WTC11 (cell line): Measurements from ENCODE around the gene PTGES2. TPM values are rescaled to one million over a fixed set of nuclear protein-coding genes. Genes with fewer than 3 reads are reported as not detected.

Experiments
- ATAC-seq: fragments of 200-7000 bp; cut with Tn5 transposase; 2 replicates; pipeline ENCODE4 v1.10.0; 2021; ENCODE audit warnings: mild to moderate bottlenecking, moderate library complexity
- CTCF ChIA-PET: fragments of 300-600 bp; sonication (Branson Sonifier 250); formaldehyde crosslinking; loops from one replicate; lab custom pipeline; 2021; ENCODE audit warnings: antibody characterized with exemption; lab: Charles Lee
- POLR2A ChIA-PET: fragments of 350-600 bp; sonication (Branson Sonifier 250); formaldehyde crosslinking; loops from one replicate; lab custom pipeline; 2021; ENCODE audit warnings: antibody characterized with exemption; lab: Charles Lee
- DNase-seq: peaks from one replicate; pipeline ENCODE4 v3.0.0; 2021; ENCODE audit warnings: low spot score
- H3K27ac Mint-ChIP-seq: 2 replicates; pipeline ENCODE4 v1.8.0; 2021; ENCODE audit warnings: mixed read lengths
- H3K27me3 Mint-ChIP-seq: 2 replicates; pipeline ENCODE4 v1.8.0; 2021; ENCODE audit warnings: low read depth, mild to moderate bottlenecking, moderate library complexity, mixed read lengths
- H3K36me3 Mint-ChIP-seq: 2 replicates; pipeline ENCODE4 v1.8.0; 2021; ENCODE audit warnings: mixed read lengths
- H3K4me1 Mint-ChIP-seq: 2 replicates; pipeline ENCODE4 v1.8.0; 2022; ENCODE audit warnings: mixed read lengths
- H3K4me3 Mint-ChIP-seq: 2 replicates; pipeline ENCODE4 v1.8.0; 2021; ENCODE audit warnings: mild to moderate bottlenecking, moderate library complexity, mixed read lengths
- H3K9me3 Mint-ChIP-seq: 2 replicates; pipeline ENCODE4 v1.8.0; 2021; ENCODE audit warnings: mixed read lengths
- CBFB ChIP-seq: sonication (generic); formaldehyde crosslinking; IDR thresholded peaks from 2 replicates; pipeline ENCODE4 v1.8.1; 2022; ENCODE audit warnings: mild to moderate bottlenecking, low read depth, missing genetic modification reagents
- GTF2I ChIP-seq: fragments of 250-450 bp; sonication (Bioruptor Pico); conservative IDR thresholded peaks from 2 replicates; pipeline ENCODE4 v1.4.0; 2021; ENCODE audit warnings: mild to moderate bottlenecking
- HMGA2 ChIP-seq: fragments of 250-450 bp; sonication (Bioruptor Pico); IDR thresholded peaks from 2 replicates; pipeline ENCODE4 v1.4.0; 2021; ENCODE audit warnings: mild to moderate bottlenecking, moderate library complexity
- KAT7 ChIP-seq: sonication (generic); formaldehyde crosslinking; IDR thresholded peaks from 2 replicates; pipeline ENCODE4 v1.8.1; 2023; ENCODE audit warnings: missing genetic modification reagents, mild to moderate bottlenecking, borderline replicate concordance
- NR2C2 ChIP-seq: sonication (generic); formaldehyde crosslinking; IDR thresholded peaks from 2 replicates; pipeline ENCODE4 v1.8.0; 2022; ENCODE audit warnings: mild to moderate bottlenecking, missing genetic modification reagents
- PRRX2 ChIP-seq: fragments of 250-450 bp; sonication (Bioruptor Pico); IDR thresholded peaks from 2 replicates; pipeline ENCODE4 v1.8.0; 2021; ENCODE audit warnings: mild to moderate bottlenecking
- SMAD4 ChIP-seq: sonication (generic); formaldehyde crosslinking; IDR thresholded peaks from 2 replicates; pipeline ENCODE4 v1.8.0; 2022; ENCODE audit warnings: mild to moderate bottlenecking, missing genetic modification reagents
- SOX15 ChIP-seq: fragments of 250-450 bp; sonication (Bioruptor Pico); IDR thresholded peaks from 2 replicates; pipeline ENCODE4 v1.9.0; 2021; ENCODE audit warnings: mild to moderate bottlenecking
- ZNF219 ChIP-seq: sonication (generic); formaldehyde crosslinking; IDR thresholded peaks from 2 replicates; pipeline ENCODE4 v1.8.0; 2023; ENCODE audit warnings: missing genetic modification reagents, mild to moderate bottlenecking, borderline replicate concordance
- ZNF416 ChIP-seq: fragments of 250-450 bp; sonication (Bioruptor Pico); IDR thresholded peaks from 2 replicates; pipeline ENCODE4 v1.9.0; 2021; ENCODE audit warnings: mild to moderate bottlenecking, inconsistent platforms
- ZNF671 ChIP-seq: fragments of 250-450 bp; sonication (Bioruptor Pico); IDR thresholded peaks from 2 replicates; pipeline ENCODE4 v1.8.0; 2021; ENCODE audit warnings: mild to moderate bottlenecking
- total RNA-seq: library from RNA; stranded (reverse); gene quantifications from 3 replicates; pipeline ENCODE4 v1.2.3, GENCODE V29; 2021
- TF ChIP-seq, protein P1 (sequence below): fragments of 200-600 bp; IDR thresholded peaks from 2 replicates; pipeline ENCODE4 v1.8.0; 2022; ENCODE audit warnings: antibody characterized with exemption
- TF ChIP-seq, protein P2 (sequence below): fragments of 250-450 bp; sonication (Bioruptor Pico); IDR thresholded peaks from 2 replicates; pipeline ENCODE4 v2.1.2; 2022; ENCODE audit warnings: mild to moderate bottlenecking, moderate library complexity
- TF ChIP-seq, protein P3 (sequence below): sonication (generic); formaldehyde crosslinking; IDR thresholded peaks from 2 replicates; pipeline ENCODE4 v1.8.1; 2023; ENCODE audit warnings: mild to moderate bottlenecking, missing genetic modification reagents
- TF ChIP-seq, protein P4 (sequence below): sonication (generic); formaldehyde crosslinking; IDR thresholded peaks from 2 replicates; pipeline ENCODE4 v1.8.1; 2022; ENCODE audit warnings: mild to moderate bottlenecking, missing genetic modification reagents, moderate library complexity, borderline replicate concordance
- TF ChIP-seq, protein P5 (sequence below): sonication (generic); formaldehyde crosslinking; IDR thresholded peaks from 2 replicates; pipeline ENCODE4 v1.8.0; 2023; ENCODE audit warnings: mild to moderate bottlenecking, missing genetic modification reagents

PTGES2 gene
- total RNA-seq, 1 experiment from 2014 or later = 118 TPM

DNA sequence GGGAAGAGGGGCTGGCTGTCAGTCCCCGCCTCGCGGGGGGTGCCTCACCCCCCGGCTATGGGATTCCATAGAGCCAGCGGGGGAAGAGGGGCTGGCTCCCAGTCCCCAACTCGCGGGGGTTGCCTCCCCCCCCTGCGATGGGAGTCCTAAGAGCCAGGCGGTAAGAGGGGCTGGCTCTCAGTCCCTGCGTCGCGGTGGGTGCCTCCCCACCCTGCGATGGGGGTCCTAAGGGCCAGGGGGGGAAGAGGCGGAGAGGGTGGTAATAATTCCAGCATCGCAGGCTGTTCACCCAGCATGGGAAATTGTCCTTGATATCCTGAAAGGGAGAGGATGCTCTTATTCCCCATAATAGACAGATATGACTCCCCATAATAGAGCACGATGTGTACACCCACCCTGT lies 12.1 kb upstream of the PTGES2 start:
- no peak for DNase-seq
- CTCF ChIA-PET = no interaction called here

DNA sequence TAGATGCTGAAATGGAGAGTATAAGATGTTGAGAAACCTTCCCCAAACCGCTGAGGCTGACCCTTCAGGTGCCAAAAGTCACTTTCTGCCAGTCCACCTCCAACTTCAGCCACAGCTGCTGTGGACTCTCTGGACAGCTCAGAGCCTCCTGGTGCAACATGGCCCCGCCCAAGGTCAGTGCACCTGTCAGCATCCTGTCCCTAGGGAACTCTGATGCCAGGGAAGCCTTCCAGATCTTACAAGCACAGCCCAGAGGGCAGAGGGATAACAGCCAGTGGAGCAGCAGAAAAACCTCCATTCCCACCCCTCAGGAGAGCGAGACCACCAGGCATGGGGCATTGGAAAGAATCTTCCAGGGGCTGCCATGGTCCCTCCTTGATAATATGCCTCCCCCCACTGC lies 10.5 kb upstream of the PTGES2 start:
- H3K9me3 Mint-ChIP-seq = peaks cover 9% of the 10 kb centered on the region; the same call in 1 of the 2 replicates
- TF ChIP-seq KAT7 (CRISPR knock-in tag) (no peak), HMGA2 (CRISPR knock-in tag) (no peak), ZNF219 (CRISPR knock-in tag) (no peak), ZNF416 (CRISPR knock-in tag) (no peak), SOX15 (no peak), PRRX2 (no peak), ZNF671 (CRISPR knock-in tag) (no peak), GTF2I (no peak), SMAD4 (CRISPR knock-in tag) (no peak), CBFB (no peak)
- TF ChIP-seq, protein P1, sequence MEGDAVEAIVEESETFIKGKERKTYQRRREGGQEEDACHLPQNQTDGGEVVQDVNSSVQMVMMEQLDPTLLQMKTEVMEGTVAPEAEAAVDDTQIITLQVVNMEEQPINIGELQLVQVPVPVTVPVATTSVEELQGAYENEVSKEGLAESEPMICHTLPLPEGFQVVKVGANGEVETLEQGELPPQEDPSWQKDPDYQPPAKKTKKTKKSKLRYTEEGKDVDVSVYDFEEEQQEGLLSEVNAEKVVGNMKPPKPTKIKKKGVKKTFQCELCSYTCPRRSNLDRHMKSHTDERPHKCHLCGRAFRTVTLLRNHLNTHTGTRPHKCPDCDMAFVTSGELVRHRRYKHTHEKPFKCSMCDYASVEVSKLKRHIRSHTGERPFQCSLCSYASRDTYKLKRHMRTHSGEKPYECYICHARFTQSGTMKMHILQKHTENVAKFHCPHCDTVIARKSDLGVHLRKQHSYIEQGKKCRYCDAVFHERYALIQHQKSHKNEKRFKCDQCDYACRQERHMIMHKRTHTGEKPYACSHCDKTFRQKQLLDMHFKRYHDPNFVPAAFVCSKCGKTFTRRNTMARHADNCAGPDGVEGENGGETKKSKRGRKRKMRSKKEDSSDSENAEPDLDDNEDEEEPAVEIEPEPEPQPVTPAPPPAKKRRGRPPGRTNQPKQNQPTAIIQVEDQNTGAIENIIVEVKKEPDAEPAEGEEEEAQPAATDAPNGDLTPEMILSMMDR = no peak
- TF ChIP-seq, protein P2, sequence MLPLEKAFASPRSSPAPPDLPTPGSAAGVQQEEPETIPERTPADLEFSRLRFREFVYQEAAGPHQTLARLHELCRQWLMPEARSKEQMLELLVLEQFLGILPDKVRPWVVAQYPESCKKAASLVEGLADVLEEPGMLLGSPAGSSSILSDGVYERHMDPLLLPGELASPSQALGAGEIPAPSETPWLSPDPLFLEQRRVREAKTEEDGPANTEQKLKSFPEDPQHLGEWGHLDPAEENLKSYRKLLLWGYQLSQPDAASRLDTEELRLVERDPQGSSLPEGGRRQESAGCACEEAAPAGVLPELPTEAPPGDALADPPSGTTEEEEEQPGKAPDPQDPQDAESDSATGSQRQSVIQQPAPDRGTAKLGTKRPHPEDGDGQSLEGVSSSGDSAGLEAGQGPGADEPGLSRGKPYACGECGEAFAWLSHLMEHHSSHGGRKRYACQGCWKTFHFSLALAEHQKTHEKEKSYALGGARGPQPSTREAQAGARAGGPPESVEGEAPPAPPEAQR (CRISPR knock-in tag) = no peak
- TF ChIP-seq, protein P3, sequence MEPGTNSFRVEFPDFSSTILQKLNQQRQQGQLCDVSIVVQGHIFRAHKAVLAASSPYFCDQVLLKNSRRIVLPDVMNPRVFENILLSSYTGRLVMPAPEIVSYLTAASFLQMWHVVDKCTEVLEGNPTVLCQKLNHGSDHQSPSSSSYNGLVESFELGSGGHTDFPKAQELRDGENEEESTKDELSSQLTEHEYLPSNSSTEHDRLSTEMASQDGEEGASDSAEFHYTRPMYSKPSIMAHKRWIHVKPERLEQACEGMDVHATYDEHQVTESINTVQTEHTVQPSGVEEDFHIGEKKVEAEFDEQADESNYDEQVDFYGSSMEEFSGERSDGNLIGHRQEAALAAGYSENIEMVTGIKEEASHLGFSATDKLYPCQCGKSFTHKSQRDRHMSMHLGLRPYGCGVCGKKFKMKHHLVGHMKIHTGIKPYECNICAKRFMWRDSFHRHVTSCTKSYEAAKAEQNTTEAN = no peak
- TF ChIP-seq, protein P4, sequence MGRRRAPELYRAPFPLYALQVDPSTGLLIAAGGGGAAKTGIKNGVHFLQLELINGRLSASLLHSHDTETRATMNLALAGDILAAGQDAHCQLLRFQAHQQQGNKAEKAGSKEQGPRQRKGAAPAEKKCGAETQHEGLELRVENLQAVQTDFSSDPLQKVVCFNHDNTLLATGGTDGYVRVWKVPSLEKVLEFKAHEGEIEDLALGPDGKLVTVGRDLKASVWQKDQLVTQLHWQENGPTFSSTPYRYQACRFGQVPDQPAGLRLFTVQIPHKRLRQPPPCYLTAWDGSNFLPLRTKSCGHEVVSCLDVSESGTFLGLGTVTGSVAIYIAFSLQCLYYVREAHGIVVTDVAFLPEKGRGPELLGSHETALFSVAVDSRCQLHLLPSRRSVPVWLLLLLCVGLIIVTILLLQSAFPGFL = no peak
- TF ChIP-seq, protein P5, sequence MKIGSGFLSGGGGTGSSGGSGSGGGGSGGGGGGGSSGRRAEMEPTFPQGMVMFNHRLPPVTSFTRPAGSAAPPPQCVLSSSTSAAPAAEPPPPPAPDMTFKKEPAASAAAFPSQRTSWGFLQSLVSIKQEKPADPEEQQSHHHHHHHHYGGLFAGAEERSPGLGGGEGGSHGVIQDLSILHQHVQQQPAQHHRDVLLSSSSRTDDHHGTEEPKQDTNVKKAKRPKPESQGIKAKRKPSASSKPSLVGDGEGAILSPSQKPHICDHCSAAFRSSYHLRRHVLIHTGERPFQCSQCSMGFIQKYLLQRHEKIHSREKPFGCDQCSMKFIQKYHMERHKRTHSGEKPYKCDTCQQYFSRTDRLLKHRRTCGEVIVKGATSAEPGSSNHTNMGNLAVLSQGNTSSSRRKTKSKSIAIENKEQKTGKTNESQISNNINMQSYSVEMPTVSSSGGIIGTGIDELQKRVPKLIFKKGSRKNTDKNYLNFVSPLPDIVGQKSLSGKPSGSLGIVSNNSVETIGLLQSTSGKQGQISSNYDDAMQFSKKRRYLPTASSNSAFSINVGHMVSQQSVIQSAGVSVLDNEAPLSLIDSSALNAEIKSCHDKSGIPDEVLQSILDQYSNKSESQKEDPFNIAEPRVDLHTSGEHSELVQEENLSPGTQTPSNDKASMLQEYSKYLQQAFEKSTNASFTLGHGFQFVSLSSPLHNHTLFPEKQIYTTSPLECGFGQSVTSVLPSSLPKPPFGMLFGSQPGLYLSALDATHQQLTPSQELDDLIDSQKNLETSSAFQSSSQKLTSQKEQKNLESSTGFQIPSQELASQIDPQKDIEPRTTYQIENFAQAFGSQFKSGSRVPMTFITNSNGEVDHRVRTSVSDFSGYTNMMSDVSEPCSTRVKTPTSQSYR = no peak
- no peak overlapping the region for H3K27ac Mint-ChIP-seq
- POLR2A ChIA-PET = no interaction called here
- CTCF ChIA-PET = interaction anchor here (0.7 to 1.6 kb wide), 4 partner anchors 10 to 22 kb away, joined by 3 to 5 read pairs (median 4); partner anchors contain the start of gene BBLN
- no peak overlapping the region for H3K4me3 Mint-ChIP-seq
- H3K4me1 Mint-ChIP-seq = peaks cover 6% of the 10 kb centered on the region; the same call in 1 of the 2 replicates
- H3K36me3 Mint-ChIP-seq = no peaks in the 10 kb centered on the region
- peaks cover 28% of the 10 kb centered on the region for H3K27me3 Mint-ChIP-seq
- ATAC-seq (no peak), DNase-seq (no peak)

More for the DNA sequence above, 12.1 kb upstream of the PTGES2 start:
- Mint-ChIP-seq H3K27ac (no peak overlapping the region), H3K36me3 (no peaks in the 10 kb centered on the region), H3K4me1 (peaks cover 6% of the 10 kb centered on the region; the same call in 1 of the 2 replicates), H3K9me3 (peaks cover 1% of the 10 kb centered on the region; the same call in 1 of the 2 replicates), H3K27me3 (peaks cover 14% of the 10 kb centered on the region), H3K4me3 (no peak overlapping the region)
- no peak for ATAC-seq
- TF ChIP-seq NR2C2 = no peak
- POLR2A ChIA-PET = no interaction called here
